Measurements from ENCODE around the gene TFG.

- TF ChIP-seq CTCF (conservative IDR thresholded peaks at IDR 0.05) (no peak), EZH2 (IDR thresholded peaks at IDR 0.05; ENCODE audit: low read depth) (no peak)
Measured at GRCh38 chr3:100777271-100777670, 68.0 kb downstream of the TFG start.

Data from PC-9 (cell line).